ENCODE data around the gene HOATZ. TPM values are rescaled to one million over a fixed set of nuclear protein-coding genes. Genes with fewer than 3 reads are reported as not detected.

The HOATZ gene
- total and polyA plus RNA-seq, 7 donors, result not detected

GRCh38 chr11:111515591-111515990, 1.0 kb downstream of the HOATZ start:
- Histone ChIP-seq H3K27me3 (peaks cover 6 to 44% (median 20%) of the 10 kb centered on the region in 3 donors), H3K36me3 (no peaks in the 10 kb centered on the region), H3K4me3 (no peak overlapping the region), H3K27ac (no peak overlapping the region), H3K9me3 (no peaks in the 10 kb centered on the region), H3K4me1 (peaks cover 0 to 17% (median 13%) of the 10 kb centered on the region in 4 donors)
- 90 to 93% methylated on average over 2 of the region's 2 CpGs for WGBS, 2 donors
- DNase-seq, result no peak
- TF ChIP-seq CTCF (IDR thresholded peaks at IDR 0.05) (no peak), POLR2AphosphoS5 (IDR thresholded peaks at IDR 0.05) (no peak), POLR2A (IDR thresholded peaks at IDR 0.05) (no peak), EP300 (IDR thresholded peaks at IDR 0.05) (no peak)
- intact Hi-C loops (cut with DNase I), result no loop called here

- TF ChIP-seq POLR2AphosphoS5 (IDR thresholded peaks at IDR 0.05) (no peak), POLR2A (IDR thresholded peaks at IDR 0.05) (no peak), CTCF (IDR thresholded peaks at IDR 0.05) (no peak), EP300 (IDR thresholded peaks at IDR 0.05) (no peak)
- no peak for DNase-seq
- Histone ChIP-seq H3K9me3 (no peaks in the 10 kb centered on the region), H3K27me3 (peaks cover 0 to 13% (median 8%) of the 10 kb centered on the region in 3 donors), H3K4me3 (no peak overlapping the region), H3K27ac (no peak overlapping the region), H3K4me1 (peaks cover 0 to 7% (median 2%) of the 10 kb centered on the region in 4 donors), H3K36me3 (no peaks in the 10 kb centered on the region)
- 63 to 70% methylated on average over 1 of the region's 1 CpG for WGBS, 2 donors
- intact Hi-C loops (cut with DNase I), result no loop called here
Observed at GRCh38 chr11:111518668-111519067, 4.1 kb downstream of the HOATZ start.

- H3K9me3 ChIP-seq, result no peaks in the 10 kb centered on the region
- no peak overlapping the region for H3K4me3 ChIP-seq
- no peak overlapping the region for H3K27ac ChIP-seq
- no peaks in the 10 kb centered on the region for H3K27me3 ChIP-seq
- intact Hi-C loops (cut with DNase I), result no loop called here
- no peaks in the 10 kb centered on the region for H3K4me1 ChIP-seq
- no peak for TF ChIP-seq POLR2AphosphoS5 (IDR thresholded peaks at IDR 0.05)
- no peak for TF ChIP-seq POLR2A (IDR thresholded peaks at IDR 0.05)
- no peak for TF ChIP-seq CTCF (IDR thresholded peaks at IDR 0.05)
- no peak for TF ChIP-seq EP300 (IDR thresholded peaks at IDR 0.05)
- H3K36me3 ChIP-seq, result no peaks in the 10 kb centered on the region
- DNase-seq, result no peak
- WGBS, 2 donors, result 97 to 98% methylated on average over 2 of the region's 2 CpGs
Observed at GRCh38 chr11:111520560-111520959, 6.0 kb downstream of the HOATZ start.

GRCh38 chr11:111521135-111521534, 6.6 kb downstream of the HOATZ start:
- Histone ChIP-seq H3K27ac (no peak overlapping the region), H3K4me3 (no peak overlapping the region), H3K9me3 (no peaks in the 10 kb centered on the region), H3K36me3 (no peaks in the 10 kb centered on the region), H3K4me1 (no peaks in the 10 kb centered on the region), H3K27me3 (no peaks in the 10 kb centered on the region)
- WGBS, 2 donors, result 88% methylated on average over 2 of the region's 2 CpGs
- no peak for DNase-seq
- TF ChIP-seq POLR2A (IDR thresholded peaks at IDR 0.05), result no peak
- TF ChIP-seq EP300 (IDR thresholded peaks at IDR 0.05), result no peak
- no peak for TF ChIP-seq POLR2AphosphoS5 (IDR thresholded peaks at IDR 0.05)
- no peak for TF ChIP-seq CTCF (IDR thresholded peaks at IDR 0.05)
- intact Hi-C loops (cut with DNase I), result no loop called here

GRCh38 chr11:111522426-111522825, 7.8 kb downstream of the HOATZ start:
- H3K9me3 ChIP-seq, result no peaks in the 10 kb centered on the region
- H3K27ac ChIP-seq, result no peak overlapping the region
- H3K36me3 ChIP-seq, result no peaks in the 10 kb centered on the region
- H3K4me3 ChIP-seq, result no peak overlapping the region
- TF ChIP-seq CTCF (IDR thresholded peaks at IDR 0.05) (no peak), EP300 (IDR thresholded peaks at IDR 0.05) (no peak), POLR2AphosphoS5 (IDR thresholded peaks at IDR 0.05) (no peak), POLR2A (IDR thresholded peaks at IDR 0.05) (no peak)
- no peaks in the 10 kb centered on the region for H3K27me3 ChIP-seq
- no peak for DNase-seq
- intact Hi-C loops (cut with DNase I), result no loop called here
- no peaks in the 10 kb centered on the region for H3K4me1 ChIP-seq
- 86 to 90% methylated on average over 5 of the region's 5 CpGs for WGBS, 2 donors
